Measurements from ENCODE around the gene FRYL. TPM values are rescaled to one million over a fixed set of nuclear protein-coding genes. Genes with fewer than 3 reads are reported as not detected.

FRYL gene
- total RNA-seq, 4 donors from 2014 or later = 62.5 to 119 (median 98.8) TPM

- TF ChIP-seq POLR2A (IDR thresholded peaks at IDR 0.05) (no peak), CTCF (IDR thresholded peaks at IDR 0.05) (no peak)
- intact Hi-C loops (cut with DNase I; ENCODE audit: low total_unique reads) = no loop called here
These were observed 176.0 kb downstream of the FRYL start for GRCh38 chr4:48604041-48604440.

GRCh38 chr4:48603366-48604003 is 176.6 kb downstream of the FRYL start:
- TF ChIP-seq POLR2A (IDR thresholded peaks at IDR 0.05) = no peak
- TF ChIP-seq CTCF (IDR thresholded peaks at IDR 0.05) = no peak
- Histone ChIP-seq H3K27ac (no peak overlapping the region), H3K4me1 (no peaks in the 10 kb centered on the region), H3K4me3 (no peak overlapping the region), H3K36me3 (no peaks in the 10 kb centered on the region), H3K27me3 (no peaks in the 10 kb centered on the region), H3K9me3 (no peaks in the 10 kb centered on the region)
- intact Hi-C loops (cut with DNase I; ENCODE audit: low total_unique reads) = no loop called here
- no peak for DNase-seq

More at GRCh38 chr4:48604041-48604440, 176.0 kb downstream of the FRYL start:
- Histone ChIP-seq H3K27me3 (no peaks in the 10 kb centered on the region), H3K27ac (no peak overlapping the region), H3K4me3 (no peak overlapping the region), H3K9me3 (no peaks in the 10 kb centered on the region), H3K4me1 (no peaks in the 10 kb centered on the region), H3K36me3 (no peaks in the 10 kb centered on the region)
- DNase-seq = no peak

- DNase-seq = no peak
- Histone ChIP-seq H3K9me3 (no peaks in the 10 kb centered on the region), H3K36me3 (no peaks in the 10 kb centered on the region), H3K4me3 (no peak overlapping the region), H3K4me1 (no peaks in the 10 kb centered on the region), H3K27ac (no peak overlapping the region), H3K27me3 (no peaks in the 10 kb centered on the region)
- TF ChIP-seq POLR2A (IDR thresholded peaks at IDR 0.05) (no peak), CTCF (IDR thresholded peaks at IDR 0.05) (no peak)
- intact Hi-C loops (cut with DNase I; ENCODE audit: low total_unique reads) = no loop called here
These were observed 177.3 kb downstream of the FRYL start for GRCh38 chr4:48602763-48603162.

GRCh38 chr4:48602222-48602621 is 177.9 kb downstream of the FRYL start:
- Histone ChIP-seq H3K4me1 (no peaks in the 10 kb centered on the region), H3K27me3 (no peaks in the 10 kb centered on the region), H3K27ac (no peak overlapping the region), H3K36me3 (no peaks in the 10 kb centered on the region), H3K4me3 (no peak overlapping the region), H3K9me3 (no peaks in the 10 kb centered on the region)
- intact Hi-C loops (cut with DNase I; ENCODE audit: low total_unique reads) = no loop called here
- DNase-seq = no peak
- TF ChIP-seq POLR2A (IDR thresholded peaks at IDR 0.05) (no peak), CTCF (IDR thresholded peaks at IDR 0.05) (no peak)

- no peak for TF ChIP-seq POLR2A (IDR thresholded peaks at IDR 0.05)
- intact Hi-C loops (cut with DNase I; ENCODE audit: low total_unique reads) = no loop called here
- Histone ChIP-seq H3K36me3 (no peaks in the 10 kb centered on the region), H3K27me3 (no peaks in the 10 kb centered on the region), H3K4me1 (no peaks in the 10 kb centered on the region), H3K4me3 (no peak overlapping the region), H3K27ac (no peak overlapping the region), H3K9me3 (no peaks in the 10 kb centered on the region)
- no peak for DNase-seq
These were observed 183.7 kb downstream of the FRYL start for GRCh38 chr4:48596336-48596735.

GRCh38 chr4:48594180-48594579 is 185.9 kb downstream of the FRYL start:
- H3K27me3 ChIP-seq = no peaks in the 10 kb centered on the region
- H3K4me3 ChIP-seq = no peak overlapping the region
- H3K9me3 ChIP-seq = no peaks in the 10 kb centered on the region
- intact Hi-C loops (cut with DNase I; ENCODE audit: low total_unique reads) = no loop called here
- no peaks in the 10 kb centered on the region for H3K4me1 ChIP-seq
- H3K36me3 ChIP-seq = no peaks in the 10 kb centered on the region
- TF ChIP-seq CTCF (IDR thresholded peaks at IDR 0.05) (no peak), POLR2A (IDR thresholded peaks at IDR 0.05) (no peak)
- peak in 1 of 2 donors; percentile 17 for DNase-seq
- no peak overlapping the region for H3K27ac ChIP-seq

All from uterus (tissue), 4 donors.